GM12878 (cell line): ENCODE data around the gene RBBP5.

Source experiments
- ETV6 ChIP-seq, 2 experiments: fragments of 450-650 bp in 1 of 2; IDR thresholded peaks in 1 of 2; conservative IDR thresholded peaks in 1 of 2; 2 replicates each; pipeline ENCODE4 v1.6.1; 2014; ENCODE audit warnings: antibody characterized with exemption in 1 of 2, borderline replicate concordance in 1 of 2, low read depth in 1 of 2, mild to moderate bottlenecking in 1 of 2, moderate library complexity in 1 of 2
- NR2C1 ChIP-seq: fragments of 450-650 bp; IDR thresholded peaks from 2 replicates; pipeline ENCODE4 v1.6.1; 2017; ENCODE audit warnings: antibody characterized with exemption, mild to moderate bottlenecking, moderate library complexity
- POLR2A ChIP-seq: IDR thresholded peaks from 2 replicates; pipeline ENCODE4 v1.6.1; 2011; ENCODE audit warnings: low read depth, mild to moderate bottlenecking, low read length
- YY1 ChIP-seq: IDR thresholded peaks from 2 replicates; pipeline ENCODE4 v1.6.1; 2011; ENCODE audit warnings: low read depth, mild to moderate bottlenecking, low read length
- TF ChIP-seq, protein P1 (sequence below), 3 experiments: IDR thresholded peaks in 2 of 3; conservative IDR thresholded peaks in 1 of 3; 2 replicates each; pipeline ENCODE4 v1.5.1; 2011; ENCODE audit warnings: low read depth in 3 of 3, low read length in 3 of 3, mild to moderate bottlenecking in 3 of 3, control low read depth in 2 of 3, moderate library complexity in 2 of 3, inconsistent platforms in 1 of 3, mixed read lengths in 1 of 3; ENCODE audit not compliant: control insufficient read depth in 2 of 3, insufficient read depth in 1 of 3; ENCODE audit errors: extremely low read depth in 1 of 3
- TF ChIP-seq, protein P2 (sequence below): IDR thresholded peaks from 2 replicates; pipeline ENCODE4 v1.6.1; 2012; ENCODE audit warnings: low read length, inconsistent platforms

DNA sequence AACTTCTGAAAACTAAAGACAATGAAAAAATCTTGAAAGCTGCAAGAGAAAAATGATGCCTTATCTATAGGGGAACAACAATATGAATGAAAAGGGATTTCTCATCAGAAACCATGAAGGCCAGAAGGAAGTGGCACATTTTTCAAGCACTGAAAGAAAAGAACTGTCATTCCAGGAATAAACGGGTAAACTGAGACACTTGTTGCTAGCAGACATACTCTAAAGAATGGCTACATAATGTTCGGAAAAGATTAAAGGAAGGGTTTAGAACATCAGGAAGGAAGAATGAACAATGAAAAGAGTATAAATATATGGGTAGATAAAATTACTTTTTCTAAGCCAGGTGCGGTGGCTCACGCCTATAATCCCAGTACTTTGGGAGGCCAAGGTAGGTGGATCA is 14.5 kb downstream of the RBBP5 start:
- TF ChIP-seq YY1 (no peak), POLR2A (no peak), NR2C1 (no peak), ETV6 (conservative IDR thresholded peaks at IDR 0.05 in 1 of 2, IDR thresholded peaks at IDR 0.05 in 1 of 2; ENCODE audit: borderline replicate concordance in 1 of 2, low read depth in 1 of 2) (no peak)
- TF ChIP-seq, protein P1, sequence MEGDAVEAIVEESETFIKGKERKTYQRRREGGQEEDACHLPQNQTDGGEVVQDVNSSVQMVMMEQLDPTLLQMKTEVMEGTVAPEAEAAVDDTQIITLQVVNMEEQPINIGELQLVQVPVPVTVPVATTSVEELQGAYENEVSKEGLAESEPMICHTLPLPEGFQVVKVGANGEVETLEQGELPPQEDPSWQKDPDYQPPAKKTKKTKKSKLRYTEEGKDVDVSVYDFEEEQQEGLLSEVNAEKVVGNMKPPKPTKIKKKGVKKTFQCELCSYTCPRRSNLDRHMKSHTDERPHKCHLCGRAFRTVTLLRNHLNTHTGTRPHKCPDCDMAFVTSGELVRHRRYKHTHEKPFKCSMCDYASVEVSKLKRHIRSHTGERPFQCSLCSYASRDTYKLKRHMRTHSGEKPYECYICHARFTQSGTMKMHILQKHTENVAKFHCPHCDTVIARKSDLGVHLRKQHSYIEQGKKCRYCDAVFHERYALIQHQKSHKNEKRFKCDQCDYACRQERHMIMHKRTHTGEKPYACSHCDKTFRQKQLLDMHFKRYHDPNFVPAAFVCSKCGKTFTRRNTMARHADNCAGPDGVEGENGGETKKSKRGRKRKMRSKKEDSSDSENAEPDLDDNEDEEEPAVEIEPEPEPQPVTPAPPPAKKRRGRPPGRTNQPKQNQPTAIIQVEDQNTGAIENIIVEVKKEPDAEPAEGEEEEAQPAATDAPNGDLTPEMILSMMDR (IDR thresholded peaks at IDR 0.05 in 2 of 3, conservative IDR thresholded peaks at IDR 0.05 in 1 of 3; ENCODE audit: control insufficient read depth in 2 of 3, extremely low read depth in 1 of 3, insufficient read depth in 1 of 3, low read depth in 3 of 3, low read length in 3 of 3): no peak
- TF ChIP-seq, protein P2, sequence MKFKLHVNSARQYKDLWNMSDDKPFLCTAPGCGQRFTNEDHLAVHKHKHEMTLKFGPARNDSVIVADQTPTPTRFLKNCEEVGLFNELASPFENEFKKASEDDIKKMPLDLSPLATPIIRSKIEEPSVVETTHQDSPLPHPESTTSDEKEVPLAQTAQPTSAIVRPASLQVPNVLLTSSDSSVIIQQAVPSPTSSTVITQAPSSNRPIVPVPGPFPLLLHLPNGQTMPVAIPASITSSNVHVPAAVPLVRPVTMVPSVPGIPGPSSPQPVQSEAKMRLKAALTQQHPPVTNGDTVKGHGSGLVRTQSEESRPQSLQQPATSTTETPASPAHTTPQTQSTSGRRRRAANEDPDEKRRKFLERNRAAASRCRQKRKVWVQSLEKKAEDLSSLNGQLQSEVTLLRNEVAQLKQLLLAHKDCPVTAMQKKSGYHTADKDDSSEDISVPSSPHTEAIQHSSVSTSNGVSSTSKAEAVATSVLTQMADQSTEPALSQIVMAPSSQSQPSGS: no peak
